ENCODE results near the gene ULK4.
"Not testable (repeated sequence)": the region's sequence is repeated elsewhere in the genome, so short reads cannot be mapped to it uniquely, and the experiment has no call there.

Gene ULK4

GRCh38 chr3:41961751-41962679 is at the start of gene ULK4:
Gene ULK4 (minus strand): TSS chr3:41962103. CDS start chr3:41954759, 7,344 bp downstream.
- peak; percentile 99 for DNase-seq

GRCh38 chr3:42010530-42010929 is 48.6 kb upstream of the ULK4 start:
- peak; percentile 34 for DNase-seq

- DNase-seq = no peak
These were observed 47.6 kb upstream of the ULK4 start for GRCh38 chr3:42009456-42009855.

GRCh38 chr3:42007785-42008184 is 45.9 kb upstream of the ULK4 start:
- no peak for DNase-seq

GRCh38 chr3:42005401-42005800 is 43.5 kb upstream of the ULK4 start:
- no peak for DNase-seq

GRCh38 chr3:42002790-42003189 is 40.9 kb upstream of the ULK4 start:
- DNase-seq = no peak

GRCh38 chr3:42001777-42002176 is 39.9 kb upstream of the ULK4 start:
- no peak for DNase-seq

- DNase-seq = no peak
These were observed 38.0 kb upstream of the ULK4 start for GRCh38 chr3:41999909-42000308.

GRCh38 chr3:41997702-41998550 is 36.0 kb upstream of the ULK4 start:
- DNase-seq = no peak

GRCh38 chr3:41991437-41991836 is 29.5 kb upstream of the ULK4 start:
- no peak for DNase-seq

- DNase-seq = no peak
These were observed 27.6 kb upstream of the ULK4 start for GRCh38 chr3:41989518-41989917.

GRCh38 chr3:41987627-41988026 is 25.7 kb upstream of the ULK4 start:
- no peak for DNase-seq

GRCh38 chr3:41986561-41986960 is 24.7 kb upstream of the ULK4 start:
- DNase-seq = no peak

- DNase-seq = no peak
These were observed 23.1 kb upstream of the ULK4 start for GRCh38 chr3:41985018-41985417.

- not testable (repeated sequence) for DNase-seq
These were observed 21.2 kb upstream of the ULK4 start for GRCh38 chr3:41983091-41983490.

GRCh38 chr3:41977401-41977800 is 15.5 kb upstream of the ULK4 start:
- not testable (repeated sequence) for DNase-seq

GRCh38 chr3:41975416-41976103 is 13.7 kb upstream of the ULK4 start:
- DNase-seq = no peak

- DNase-seq = no peak
These were observed 12.3 kb upstream of the ULK4 start for GRCh38 chr3:41974223-41974622.

GRCh38 chr3:41972802-41973201 is 10.9 kb upstream of the ULK4 start:
- DNase-seq = no peak

- DNase-seq = no peak
These were observed 4.3 kb upstream of the ULK4 start for GRCh38 chr3:41966206-41966605.

GRCh38 chr3:41963823-41964222 is 1.9 kb upstream of the ULK4 start:
- no peak for DNase-seq

GRCh38 chr3:41960826-41961750 is 815 bp downstream of the ULK4 start:
- no peak for DNase-seq
